T-helper 22 cell (primary cell): ENCODE data around the gene GINM1.

Source experiments
- DNase-seq: peaks from one replicate; pipeline ENCODE4 v3.0.0-alpha.2; 2020; ENCODE audit warnings: low read depth

The GINM1 gene

DNA sequence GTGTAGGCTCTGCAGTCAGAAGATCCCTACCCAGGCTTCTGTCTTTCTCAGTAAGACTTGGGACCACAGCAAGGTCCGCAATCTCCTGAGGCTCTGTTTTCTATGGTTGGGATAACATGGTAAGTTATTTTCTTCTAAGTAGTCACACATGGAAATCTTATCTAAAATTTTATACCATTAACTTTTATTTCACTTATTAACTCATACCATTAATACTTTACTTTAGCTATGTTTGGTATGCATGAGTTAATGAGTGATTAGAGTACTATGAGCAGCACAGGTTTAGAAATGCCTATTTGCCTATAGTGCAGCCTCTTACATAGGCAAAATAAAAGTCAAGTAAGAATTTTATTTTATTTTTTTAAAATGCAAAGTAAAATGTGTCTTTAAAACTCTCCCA, 27.2 kb downstream of the GINM1 start:
- no peak for DNase-seq

DNA sequence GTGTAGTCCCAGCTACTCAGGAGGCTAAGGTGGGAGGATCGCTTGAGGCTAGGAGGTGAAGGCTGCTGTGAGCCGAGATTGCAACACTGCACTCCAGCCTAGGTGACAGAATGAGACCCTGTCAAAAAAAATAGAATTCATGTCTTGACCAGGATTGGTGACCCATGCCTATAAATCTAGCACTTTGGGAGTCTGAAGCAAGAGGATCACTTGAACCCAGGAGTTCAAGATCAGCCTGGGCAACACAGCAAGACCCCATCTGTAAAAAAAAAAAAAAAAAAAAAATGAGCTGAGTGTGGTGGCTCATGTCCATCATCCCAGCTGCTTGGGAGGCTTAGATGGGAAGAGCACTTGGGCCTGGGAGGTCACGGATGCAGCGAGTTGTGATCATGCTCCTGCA, 34.3 kb downstream of the GINM1 start:
- no peak for DNase-seq

DNA sequence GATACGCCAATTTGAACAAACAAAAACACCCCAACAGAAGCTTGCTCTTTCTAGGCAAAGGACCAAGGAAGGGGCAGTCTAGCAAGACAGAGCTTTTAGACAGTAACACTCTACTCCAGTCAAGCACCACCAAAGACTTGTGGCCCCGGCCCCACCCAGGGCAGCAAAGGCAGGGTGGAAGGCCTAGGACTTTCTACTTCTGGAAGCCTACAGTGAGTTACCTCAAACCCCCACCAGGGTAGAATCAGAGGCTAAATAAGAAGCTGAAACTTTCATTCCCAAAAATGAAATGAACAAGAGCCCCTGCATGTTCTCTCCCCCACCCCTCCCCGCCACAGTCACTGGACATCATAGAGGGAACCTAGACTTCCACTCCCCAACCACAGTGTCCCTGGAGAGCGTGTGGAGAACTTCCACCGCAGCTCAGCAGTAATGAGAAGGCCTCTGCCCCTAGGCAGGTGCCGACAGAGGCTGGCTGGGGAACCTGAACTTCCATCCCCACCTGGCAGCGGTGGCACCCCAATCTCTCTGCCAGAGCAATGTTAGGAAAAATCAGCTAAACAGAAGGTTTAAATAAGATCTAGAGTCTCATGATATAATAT, 42.3 kb downstream of the GINM1 start:
- DNase-seq: no peak

DNA sequence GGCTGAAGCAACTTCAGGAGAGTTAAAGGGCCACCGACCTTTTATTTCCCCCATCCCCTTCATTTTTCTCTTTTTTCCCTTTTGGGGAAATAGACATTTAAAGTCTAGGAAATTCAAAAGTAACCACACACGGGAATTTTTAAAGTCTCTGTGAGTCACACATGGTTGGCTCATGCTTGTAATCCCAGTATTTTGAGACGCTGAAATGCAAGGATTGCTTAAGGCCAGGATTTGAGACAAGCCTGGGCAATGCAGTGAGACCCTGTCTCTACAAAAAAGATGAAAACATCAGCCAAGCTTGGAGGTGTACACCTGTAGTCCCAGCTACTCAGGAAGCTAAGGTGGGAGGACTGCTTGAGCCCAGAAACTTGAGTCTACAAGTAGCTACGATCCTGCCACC, 48.2 kb downstream of the GINM1 start:
- DNase-seq: no peak

DNA sequence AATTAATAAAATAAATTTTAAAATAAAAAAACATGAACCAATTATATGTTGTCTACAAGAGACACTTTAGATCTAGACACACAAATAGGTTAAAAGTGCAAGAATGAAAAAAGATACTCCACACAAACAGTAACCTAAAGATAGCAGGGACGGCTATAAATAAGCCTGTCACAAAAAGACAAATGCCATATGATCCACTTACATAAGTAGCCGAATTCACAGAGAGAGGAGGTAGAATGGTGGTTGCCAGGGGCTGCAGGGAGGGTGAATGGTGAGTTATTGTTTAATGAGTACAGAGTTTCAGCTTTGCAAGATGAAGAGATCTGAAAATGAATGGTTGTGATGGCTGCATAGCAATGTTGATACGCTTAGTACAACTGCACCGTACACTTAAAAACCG, 49.6 kb downstream of the GINM1 start:
- DNase-seq: no peak

DNA sequence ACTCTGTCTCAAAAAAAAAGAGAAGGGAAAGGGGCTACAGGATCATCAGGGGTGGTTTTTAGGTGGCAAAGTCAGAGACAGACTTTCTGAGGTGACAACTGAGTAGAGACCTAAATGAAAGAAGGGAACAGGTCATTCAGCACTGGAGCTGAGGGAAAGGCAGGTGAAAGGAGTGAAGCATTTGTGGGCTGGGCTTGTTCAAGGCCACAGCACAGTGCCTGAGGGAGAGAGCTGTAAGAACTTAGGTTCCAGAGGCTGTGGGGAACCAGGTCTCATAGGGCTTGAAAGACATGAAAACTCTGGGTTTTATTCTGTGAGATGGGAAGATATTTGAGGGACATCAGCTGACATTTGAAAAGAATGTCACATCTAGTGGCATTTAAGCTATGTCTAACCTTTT, 61.5 kb downstream of the GINM1 start:
- no peak for DNase-seq

DNA sequence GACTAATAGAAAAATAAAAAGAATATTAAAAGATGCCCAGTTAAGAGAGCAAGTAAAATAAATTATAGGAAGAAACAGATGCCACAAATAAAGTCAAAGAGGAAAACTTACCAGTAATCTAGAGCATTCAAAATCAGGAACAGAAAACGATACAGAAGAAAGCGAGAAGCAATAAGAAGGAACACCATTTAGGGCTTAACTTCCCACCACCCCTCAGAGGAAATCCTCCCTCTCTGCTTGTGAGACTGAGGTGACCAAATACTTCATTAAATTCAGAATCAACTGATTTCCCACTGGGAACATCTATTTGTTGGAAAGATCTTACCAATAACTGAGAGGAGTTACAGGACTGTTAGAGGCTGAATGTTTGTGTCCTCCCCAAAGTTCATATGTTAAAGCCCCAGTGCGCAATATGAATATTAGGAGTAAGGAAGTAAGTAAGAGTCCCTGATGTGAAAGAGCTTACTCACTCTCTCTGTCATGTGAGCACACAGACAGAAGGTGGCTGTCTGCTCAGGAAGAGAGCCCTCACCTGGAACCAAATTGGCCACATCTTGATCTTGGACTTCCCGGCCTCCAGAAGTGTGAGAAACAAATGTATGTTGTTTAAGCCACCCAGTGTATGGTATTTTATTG, 62.8 kb downstream of the GINM1 start:
- DNase-seq: no peak

DNA sequence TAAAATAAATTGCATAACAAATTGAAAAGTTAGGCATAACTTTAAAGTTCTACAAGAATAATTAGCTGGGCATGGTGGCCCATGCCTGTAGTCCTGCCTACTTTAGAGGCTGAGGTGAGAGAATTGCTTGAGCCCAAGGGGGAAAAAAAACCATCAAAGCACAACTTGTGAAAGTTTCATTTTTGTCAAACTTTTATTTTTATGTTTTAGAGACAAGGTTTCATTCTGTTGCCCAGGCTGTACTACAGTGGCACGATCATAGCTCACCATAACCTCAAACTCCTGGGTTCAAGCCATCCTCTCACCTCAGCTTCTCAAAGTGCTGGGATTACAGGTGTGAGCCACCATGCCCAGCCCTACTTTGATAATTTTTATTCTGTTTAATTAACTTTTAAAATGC, 68.1 kb downstream of the GINM1 start:
- DNase-seq: no peak

DNA sequence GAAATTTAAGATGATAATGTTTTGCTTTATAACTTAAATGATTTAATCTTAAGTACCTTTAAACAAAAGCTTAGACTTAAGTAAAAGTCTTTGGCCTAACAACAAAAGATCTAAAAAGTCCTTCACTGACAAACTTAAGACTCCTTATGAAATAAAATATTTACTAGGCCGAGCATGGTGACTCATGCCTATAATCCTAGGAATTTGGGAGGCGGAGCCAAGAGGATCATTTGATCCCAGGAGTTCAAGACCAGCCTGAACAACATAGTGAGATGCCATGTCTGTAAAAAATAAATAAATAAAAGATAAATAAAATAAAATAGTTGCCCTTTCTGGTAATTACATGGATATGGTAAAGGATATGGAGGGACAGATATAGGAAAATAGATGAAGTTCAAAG, 69.9 kb downstream of the GINM1 start:
- DNase-seq: no peak
